Glutamatergic neuron (in vitro differentiated cells): ENCODE measurements around the gene KCTD8. TPM values are rescaled to one million over a fixed set of nuclear protein-coding genes. Genes with fewer than 3 reads are reported as not detected.

Source experiments
- DNase-seq: peaks from one replicate; pipeline ENCODE4 v3.0.0; 2022
- H3K27ac Mint-ChIP-seq: one replicate; pipeline ENCODE4 v1.8.0; 2020; ENCODE audit warnings: mild to moderate bottlenecking, mixed read lengths, inconsistent platforms; ENCODE audit not compliant: unreplicated experiment
- H3K27me3 Mint-ChIP-seq: one replicate; pipeline ENCODE4 v1.8.0; 2020; ENCODE audit warnings: mild to moderate bottlenecking, moderate library complexity, mixed read lengths, inconsistent platforms; ENCODE audit not compliant: unreplicated experiment
- H3K36me3 Mint-ChIP-seq: one replicate; pipeline ENCODE4 v1.8.0; 2020; ENCODE audit warnings: mild to moderate bottlenecking, mixed read lengths, inconsistent platforms; ENCODE audit not compliant: unreplicated experiment
- H3K4me1 Mint-ChIP-seq: one replicate; pipeline ENCODE4 v1.8.0; 2020; ENCODE audit warnings: mild to moderate bottlenecking, low read depth, mixed read lengths, inconsistent platforms; ENCODE audit not compliant: unreplicated experiment
- H3K4me3 Mint-ChIP-seq: one replicate; pipeline ENCODE4 v1.8.0; 2020; ENCODE audit warnings: mild to moderate bottlenecking, mixed read lengths, inconsistent platforms; ENCODE audit not compliant: unreplicated experiment
- H3K9me3 Mint-ChIP-seq: one replicate; pipeline ENCODE4 v1.8.0; 2020; ENCODE audit warnings: mild to moderate bottlenecking, moderate library complexity, mixed read lengths, inconsistent platforms; ENCODE audit not compliant: unreplicated experiment
- total RNA-seq: library from RNA; stranded (reverse); fragmentation: NEBNext Ultra II Directional; extraction: Animal tissue kit (Norgen Biotek cat#: 25700); gene quantifications from one replicate; pipeline ENCODE4 v1.2.1, GENCODE V29; 2021; ENCODE audit not compliant: unreplicated experiment
- TF ChIP-seq, protein P1 (sequence below): fragments of 200-600 bp; sonication (generic); IDR thresholded peaks from one replicate; pipeline ENCODE4 v1.5.0; 2021; ENCODE audit not compliant: partially characterized antibody, unreplicated experiment

KCTD8 gene
- total RNA-seq, 1 donor from 2014 or later = 23.2 TPM

DNA sequence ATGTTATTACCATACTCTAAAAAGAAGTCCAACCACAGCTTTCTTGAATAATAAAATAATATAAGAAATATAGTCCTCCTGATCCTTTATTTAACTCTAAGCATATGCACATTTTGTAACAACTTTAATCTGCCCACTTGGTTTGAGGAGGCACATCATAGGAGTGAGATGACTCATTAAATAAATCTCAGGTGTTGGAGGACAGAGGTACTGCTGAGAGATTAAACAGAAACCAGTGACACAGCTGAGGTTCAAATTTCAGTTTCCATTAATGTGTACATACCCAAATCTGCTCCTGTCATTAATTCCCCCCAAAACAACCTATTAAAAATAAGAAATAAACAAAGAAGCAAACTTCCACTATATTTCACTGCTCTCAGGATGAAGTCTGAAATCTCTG is 211.0 kb downstream of the KCTD8 start:
- peaks cover 4% of the 10 kb centered on the region for H3K36me3 Mint-ChIP-seq
- TF ChIP-seq, protein P1, sequence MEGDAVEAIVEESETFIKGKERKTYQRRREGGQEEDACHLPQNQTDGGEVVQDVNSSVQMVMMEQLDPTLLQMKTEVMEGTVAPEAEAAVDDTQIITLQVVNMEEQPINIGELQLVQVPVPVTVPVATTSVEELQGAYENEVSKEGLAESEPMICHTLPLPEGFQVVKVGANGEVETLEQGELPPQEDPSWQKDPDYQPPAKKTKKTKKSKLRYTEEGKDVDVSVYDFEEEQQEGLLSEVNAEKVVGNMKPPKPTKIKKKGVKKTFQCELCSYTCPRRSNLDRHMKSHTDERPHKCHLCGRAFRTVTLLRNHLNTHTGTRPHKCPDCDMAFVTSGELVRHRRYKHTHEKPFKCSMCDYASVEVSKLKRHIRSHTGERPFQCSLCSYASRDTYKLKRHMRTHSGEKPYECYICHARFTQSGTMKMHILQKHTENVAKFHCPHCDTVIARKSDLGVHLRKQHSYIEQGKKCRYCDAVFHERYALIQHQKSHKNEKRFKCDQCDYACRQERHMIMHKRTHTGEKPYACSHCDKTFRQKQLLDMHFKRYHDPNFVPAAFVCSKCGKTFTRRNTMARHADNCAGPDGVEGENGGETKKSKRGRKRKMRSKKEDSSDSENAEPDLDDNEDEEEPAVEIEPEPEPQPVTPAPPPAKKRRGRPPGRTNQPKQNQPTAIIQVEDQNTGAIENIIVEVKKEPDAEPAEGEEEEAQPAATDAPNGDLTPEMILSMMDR = no peak

DNA sequence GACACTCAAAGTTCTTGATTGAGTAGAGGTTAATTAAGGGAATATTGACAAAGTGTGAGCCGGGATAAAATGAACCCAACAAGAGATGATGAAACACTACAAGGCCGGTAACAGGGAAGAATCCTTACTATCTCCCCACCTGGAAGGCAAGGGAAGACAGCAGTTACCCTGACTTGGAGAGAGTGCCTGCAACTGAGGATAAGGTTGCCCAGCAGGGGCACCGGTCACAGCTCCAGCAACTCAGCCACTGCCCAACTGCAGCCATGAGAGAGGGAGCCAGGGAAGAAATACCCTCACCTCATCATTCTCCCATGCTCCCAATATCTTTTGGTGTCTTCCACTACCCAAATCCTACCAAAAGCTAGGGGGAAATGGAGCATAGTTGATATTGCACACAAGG is 212.7 kb downstream of the KCTD8 start:
- H3K36me3 Mint-ChIP-seq = peaks cover 4% of the 10 kb centered on the region
- H3K9me3 Mint-ChIP-seq = peaks cover 1% of the 10 kb centered on the region
- H3K4me3 Mint-ChIP-seq = no peak overlapping the region
- H3K27me3 Mint-ChIP-seq = peaks cover under 1% of the 10 kb centered on the region
- no peak overlapping the region for H3K27ac Mint-ChIP-seq
- H3K4me1 Mint-ChIP-seq = peaks cover 44% of the 10 kb centered on the region
- TF ChIP-seq, protein P1 = no peak
- DNase-seq = no peak

More for the DNA sequence above, 211.0 kb downstream of the KCTD8 start:
- H3K27me3 Mint-ChIP-seq = peaks cover 2% of the 10 kb centered on the region
- DNase-seq = no peak
- peaks cover 1% of the 10 kb centered on the region for H3K9me3 Mint-ChIP-seq
- H3K4me1 Mint-ChIP-seq = peaks cover 36% of the 10 kb centered on the region
- H3K27ac Mint-ChIP-seq = no peak overlapping the region
- no peak overlapping the region for H3K4me3 Mint-ChIP-seq

DNA sequence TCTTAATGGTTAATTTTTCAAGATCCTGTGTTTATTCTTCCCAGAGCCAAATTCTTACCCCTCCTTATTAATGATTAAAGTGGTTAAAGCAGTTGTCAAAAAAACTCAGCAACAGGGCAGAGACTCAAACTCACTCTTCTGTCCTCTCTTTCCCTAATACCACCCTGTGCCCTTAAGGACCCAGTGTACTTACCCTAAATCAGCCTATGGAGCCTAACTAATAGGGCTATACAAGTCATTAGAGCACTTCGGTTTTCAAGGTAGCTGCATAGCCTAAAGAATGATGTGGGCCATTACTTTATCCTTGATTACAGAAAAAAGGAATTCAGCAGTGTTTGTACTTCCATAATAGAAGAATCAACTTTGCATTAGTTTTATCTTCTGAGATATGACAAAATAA is 216.3 kb downstream of the KCTD8 start:
- no peak overlapping the region for H3K27ac Mint-ChIP-seq
- no peak overlapping the region for H3K4me3 Mint-ChIP-seq
- peaks cover 1% of the 10 kb centered on the region for H3K27me3 Mint-ChIP-seq
- H3K36me3 Mint-ChIP-seq = no peaks in the 10 kb centered on the region
- TF ChIP-seq, protein P1 = no peak
- peaks cover 61% of the 10 kb centered on the region for H3K4me1 Mint-ChIP-seq
- no peak for DNase-seq
- H3K9me3 Mint-ChIP-seq = peaks cover 1% of the 10 kb centered on the region

DNA sequence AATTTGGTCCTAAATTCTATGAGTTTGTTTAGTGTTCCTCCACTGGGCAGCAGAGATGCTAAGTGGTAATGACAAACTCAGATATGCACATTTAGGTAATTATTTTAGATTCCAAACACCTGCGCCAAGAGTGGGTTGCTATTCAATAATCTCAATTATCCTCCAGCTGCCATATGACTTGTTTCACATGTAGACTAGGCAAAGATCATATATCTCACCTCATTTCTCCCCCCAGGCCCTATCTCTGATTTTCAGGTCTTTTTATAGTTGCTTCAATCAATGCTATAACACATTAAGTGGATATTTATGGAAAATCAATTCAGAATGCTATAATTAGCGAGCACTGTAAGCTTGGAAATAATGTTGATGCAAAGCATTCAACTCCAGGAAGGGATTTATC is 217.6 kb downstream of the KCTD8 start:
- H3K4me3 Mint-ChIP-seq = no peak overlapping the region
- TF ChIP-seq, protein P1 = no peak
- peaks cover 60% of the 10 kb centered on the region for H3K4me1 Mint-ChIP-seq
- no peaks in the 10 kb centered on the region for H3K36me3 Mint-ChIP-seq
- peaks cover 1% of the 10 kb centered on the region for H3K27me3 Mint-ChIP-seq
- DNase-seq = no peak
- H3K27ac Mint-ChIP-seq = peak overlapping the region; percentile 16
- peaks cover 6% of the 10 kb centered on the region for H3K9me3 Mint-ChIP-seq

DNA sequence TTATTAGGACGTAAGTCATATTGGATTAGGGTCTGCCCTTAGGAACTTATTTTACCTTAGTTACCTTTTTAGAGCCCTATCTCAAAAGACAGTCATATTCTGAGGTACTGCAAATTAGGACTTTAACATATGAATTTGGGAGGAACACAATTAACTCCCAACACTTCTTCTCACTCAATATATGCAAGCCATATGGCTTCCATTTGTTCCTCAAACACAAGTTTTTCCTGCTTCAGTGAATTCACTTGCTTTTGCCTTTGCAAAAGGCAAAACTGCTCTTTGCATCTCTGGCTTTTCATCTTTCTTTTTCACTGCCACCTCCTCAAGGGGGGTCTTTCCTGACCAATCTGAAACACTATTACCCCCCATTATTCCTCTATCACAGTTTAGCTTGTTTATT is 220.3 kb downstream of the KCTD8 start:
- Mint-ChIP-seq H3K9me3 (peaks cover 6% of the 10 kb centered on the region), H3K36me3 (no peaks in the 10 kb centered on the region), H3K27ac (peak overlapping the region; percentile 52), H3K4me3 (peak overlapping the region; percentile 18), H3K27me3 (peaks cover 1% of the 10 kb centered on the region), H3K4me1 (peaks cover 51% of the 10 kb centered on the region)
- TF ChIP-seq, protein P1 = no peak
- DNase-seq = no peak
